Eye (tissue), 1 donor: ENCODE results near the gene CCDC9B.
A peak's percentile ranks its signal among the peaks of the same experiment; 100 is the strongest.

ENCODE experiments used
- DNase-seq: peaks from one replicate; pipeline ENCODE4 v3.0.0-alpha.2; 2015

Gene CCDC9B

GRCh38 chr15:40286061-40286532 is 54.6 kb downstream of the CCDC9B start:
- no peak for DNase-seq

GRCh38 chr15:40285554-40286011 is 55.2 kb downstream of the CCDC9B start:
- no peak for DNase-seq

GRCh38 chr15:40285151-40285550 is 55.6 kb downstream of the CCDC9B start:
- DNase-seq = no peak

- peak; percentile 42 for DNase-seq
These were observed 57.0 kb downstream of the CCDC9B start for GRCh38 chr15:40283615-40284300.

DNA sequence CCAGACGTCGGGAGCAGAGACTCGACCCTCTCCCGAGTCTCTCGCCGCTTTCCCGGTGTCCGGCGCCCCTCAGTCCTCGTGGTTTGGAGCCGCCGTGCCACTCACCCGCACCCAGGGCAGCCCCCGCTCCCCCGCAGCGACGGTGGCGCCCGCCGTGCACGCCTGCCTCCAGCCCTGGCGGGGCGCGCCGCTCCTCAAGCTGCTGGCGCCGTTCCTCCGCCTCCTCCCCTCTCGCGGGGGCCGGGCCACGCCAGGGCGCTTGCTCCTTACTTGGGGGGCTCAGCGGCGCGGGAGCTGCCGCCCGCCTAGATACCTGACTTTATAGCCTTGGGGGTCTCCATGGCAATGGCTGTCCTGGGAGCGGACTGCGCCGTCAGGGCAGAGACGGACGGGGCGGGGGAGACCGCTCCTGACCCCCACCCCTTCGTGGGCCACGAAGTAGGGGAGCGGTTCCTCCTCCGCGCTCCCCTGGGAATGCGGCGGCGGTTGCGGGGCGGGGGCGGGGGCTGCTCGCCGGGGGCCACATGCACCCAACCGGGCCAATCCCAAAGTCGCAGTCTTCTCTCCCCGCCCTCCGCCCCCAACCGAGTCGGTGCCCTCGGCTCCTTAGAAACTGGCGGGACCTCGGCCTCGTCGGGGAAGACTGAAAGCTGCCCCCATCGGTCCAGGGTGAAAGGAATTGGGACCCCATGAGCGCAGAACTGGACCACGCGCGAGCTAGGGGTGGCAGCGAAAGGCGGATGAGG is 57.7 kb downstream of the CCDC9B start, which contains the start of gene ANKRD63:
ANKRD63 (minus strand) TSS at position 196 of the 746 bp plus-strand sequence. CDS start 478 bp downstream, outside the sequence.
- peak; percentile 63 for DNase-seq

DNA sequence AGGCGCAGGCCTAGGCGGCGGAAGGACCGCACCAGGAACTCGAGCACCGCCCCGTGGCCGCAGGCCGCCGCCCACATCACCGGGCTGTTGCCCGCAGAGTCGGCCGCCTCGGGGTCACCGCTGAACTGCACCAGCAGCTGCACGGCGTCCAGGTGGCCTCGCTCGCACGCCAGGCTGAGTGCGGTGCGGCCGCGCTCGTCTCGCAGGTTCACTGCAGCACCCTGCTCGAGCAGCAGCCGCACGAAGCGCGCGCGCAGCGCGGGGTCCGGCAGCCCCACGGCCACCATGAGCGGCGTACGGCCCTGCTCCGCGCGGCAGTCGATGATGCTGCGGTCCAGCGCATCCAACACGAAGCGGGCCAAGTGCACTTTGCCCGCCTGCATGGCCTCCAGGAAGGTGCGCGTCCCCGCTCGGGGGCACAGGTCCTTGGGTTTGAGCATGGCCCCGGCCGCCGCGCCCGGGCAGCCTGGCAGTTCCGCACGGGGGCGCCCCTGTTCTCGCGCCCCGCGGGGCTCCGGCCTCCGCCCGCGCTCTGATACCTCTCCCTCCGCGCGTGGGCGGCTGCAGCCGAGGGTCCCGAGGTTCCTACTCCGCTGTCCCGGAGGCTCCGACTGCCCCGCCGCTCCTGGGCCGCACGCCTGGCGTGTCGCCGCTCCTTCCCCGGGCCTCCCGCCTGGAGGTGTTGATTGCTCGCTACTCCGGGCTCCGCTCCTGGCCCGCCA is 58.4 kb downstream of the CCDC9B start:
- peak; percentile 75 for DNase-seq

DNA sequence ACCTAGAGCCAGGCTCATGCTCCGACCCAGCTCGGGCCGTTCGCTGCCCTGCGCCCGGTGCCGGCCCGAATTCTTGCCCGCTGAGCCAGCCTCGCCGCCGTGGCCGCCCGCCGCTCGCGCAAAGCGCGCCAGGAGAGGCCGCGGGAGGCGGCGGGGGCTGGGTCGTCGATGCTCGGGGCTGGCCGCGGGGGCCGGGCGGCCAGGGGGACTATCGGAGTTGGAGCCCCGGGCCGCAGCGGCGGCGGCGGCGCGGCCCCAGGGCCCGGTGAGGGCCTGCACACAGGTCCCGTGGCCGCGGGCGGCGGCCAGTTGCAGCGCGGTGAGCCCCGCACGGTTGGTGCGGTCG is 59.0 kb downstream of the CCDC9B start:
- DNase-seq = no peak
